ENCODE data around the gene CYP4Z1. TPM values are rescaled to one million over a fixed set of nuclear protein-coding genes. Genes with fewer than 3 reads are reported as not detected.

CYP4Z1 gene
- total and polyA plus RNA-seq, 2 of the 13 experiments (the other 11 are each of a cell fraction or from before 2014, with no cell fraction given), result not detected

Other genes starting within 250 kb of the CYP4Z1 start
- gene CYP4A11, start 125.8 kb upstream of the CYP4Z1 start, total RNA-seq (2016; rRNA removed; fragmentation: Illumina TruSeq; extraction: Trizol), result not detected in 2 replicates
- gene CYP4A11, start 125.8 kb upstream of the CYP4Z1 start, polyA plus RNA-seq (2011; rRNA removed), result not detected in 2 replicates
- 0.07 TPM in 1 of 2 replicates, not detected in the other for gene CYP4X1, start 43.6 kb upstream of the CYP4Z1 start, total RNA-seq (2016; rRNA removed; fragmentation: Illumina TruSeq; extraction: Trizol)
- gene CYP4X1, start 43.6 kb upstream of the CYP4Z1 start, polyA plus RNA-seq (2011; rRNA removed), result not detected in 2 replicates
- gene CYP4A22, start 70.2 kb downstream of the CYP4Z1 start, total RNA-seq (2016; rRNA removed; fragmentation: Illumina TruSeq; extraction: Trizol), result not detected in 2 replicates
- gene CYP4A22, start 70.2 kb downstream of the CYP4Z1 start, polyA plus RNA-seq (2011; rRNA removed), result not detected in 2 replicates
- gene PDZK1IP1, start 122.8 kb downstream of the CYP4Z1 start, total RNA-seq (2016; rRNA removed; fragmentation: Illumina TruSeq; extraction: Trizol), result 0.24 TPM in 1 of 2 replicates, not detected in the other
- gene PDZK1IP1, start 122.8 kb downstream of the CYP4Z1 start, polyA plus RNA-seq (2011; rRNA removed), result 1.6 TPM in 2 replicates
- not detected in 2 replicates for gene TAL1, start 165.0 kb downstream of the CYP4Z1 start, total RNA-seq (2016; rRNA removed; fragmentation: Illumina TruSeq; extraction: Trizol)
- gene TAL1, start 165.0 kb downstream of the CYP4Z1 start, polyA plus RNA-seq (2011; rRNA removed), result 0.05 and 0.07 TPM in 2 replicates
- gene STIL, start 246.9 kb downstream of the CYP4Z1 start, total RNA-seq (2016; rRNA removed; fragmentation: Illumina TruSeq; extraction: Trizol), result 18.6 and 22.8 TPM in 2 replicates
- 7.9 and 13.7 TPM in 2 replicates for gene STIL, start 246.9 kb downstream of the CYP4Z1 start, polyA plus RNA-seq (2011; rRNA removed)

Data from HepG2 (cell line).